ENCODE measurements around the gene IFITM1.

Gene IFITM1

DNA sequence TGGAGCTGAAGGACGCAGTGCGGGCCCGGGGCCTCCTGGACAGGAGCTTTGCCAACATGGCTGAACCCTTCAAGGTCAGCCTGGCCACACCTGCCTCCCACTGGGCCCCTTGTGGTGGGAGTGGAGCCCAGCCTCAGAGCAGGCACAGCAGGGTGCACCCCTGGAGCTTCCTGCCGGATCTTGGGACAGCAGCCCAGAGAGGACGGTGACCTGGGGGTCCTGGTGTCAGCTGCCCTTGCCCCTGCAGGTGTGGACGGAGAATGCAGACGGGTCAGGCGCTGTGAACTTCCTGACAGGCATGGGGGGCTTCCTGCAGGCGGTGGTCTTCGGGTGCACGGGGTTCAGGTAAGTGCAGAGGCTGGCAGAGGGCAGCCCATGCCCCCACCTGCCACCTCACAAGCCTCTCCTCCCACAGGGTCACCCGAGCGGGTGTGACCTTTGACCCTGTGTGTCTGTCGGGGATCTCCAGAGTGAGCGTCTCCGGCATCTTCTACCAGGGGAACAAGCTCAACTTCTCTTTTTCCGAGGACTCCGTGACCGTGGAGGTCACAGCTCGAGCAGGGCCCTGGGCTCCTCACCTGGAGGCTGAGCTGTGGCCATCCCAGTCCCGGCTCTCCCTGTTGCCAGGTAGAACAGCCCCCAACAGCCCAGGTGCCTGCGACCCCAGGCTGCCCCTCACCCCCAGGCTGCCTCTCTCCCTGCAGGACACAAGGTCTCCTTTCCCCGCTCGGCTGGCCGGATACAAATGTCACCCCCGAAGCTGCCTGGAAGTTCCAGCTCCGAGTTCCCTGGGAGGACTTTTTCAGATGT, 19.8 kb upstream of the IFITM1 start:
- no peak for DNase-seq

DNA sequence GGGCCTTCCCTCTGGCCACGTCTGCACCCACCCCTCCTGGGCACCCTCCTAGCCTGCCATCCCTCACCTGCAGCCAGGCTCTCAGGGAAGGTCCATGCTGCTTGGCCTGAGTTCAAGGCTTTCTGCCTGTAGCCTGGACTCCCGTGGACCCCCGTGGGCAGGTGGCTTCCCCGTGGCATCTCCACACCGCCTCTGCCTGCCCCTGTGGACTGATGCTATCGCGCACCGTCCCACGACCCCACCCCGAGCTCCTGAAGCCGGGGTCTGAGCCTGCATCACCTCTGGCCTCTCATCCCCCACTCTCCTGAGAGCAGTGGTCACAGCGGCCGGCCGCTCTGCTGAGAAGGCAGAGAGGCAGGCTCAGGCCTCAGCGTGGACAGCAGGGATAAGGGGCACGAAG, 19.1 kb upstream of the IFITM1 start:
- no peak for DNase-seq

DNA sequence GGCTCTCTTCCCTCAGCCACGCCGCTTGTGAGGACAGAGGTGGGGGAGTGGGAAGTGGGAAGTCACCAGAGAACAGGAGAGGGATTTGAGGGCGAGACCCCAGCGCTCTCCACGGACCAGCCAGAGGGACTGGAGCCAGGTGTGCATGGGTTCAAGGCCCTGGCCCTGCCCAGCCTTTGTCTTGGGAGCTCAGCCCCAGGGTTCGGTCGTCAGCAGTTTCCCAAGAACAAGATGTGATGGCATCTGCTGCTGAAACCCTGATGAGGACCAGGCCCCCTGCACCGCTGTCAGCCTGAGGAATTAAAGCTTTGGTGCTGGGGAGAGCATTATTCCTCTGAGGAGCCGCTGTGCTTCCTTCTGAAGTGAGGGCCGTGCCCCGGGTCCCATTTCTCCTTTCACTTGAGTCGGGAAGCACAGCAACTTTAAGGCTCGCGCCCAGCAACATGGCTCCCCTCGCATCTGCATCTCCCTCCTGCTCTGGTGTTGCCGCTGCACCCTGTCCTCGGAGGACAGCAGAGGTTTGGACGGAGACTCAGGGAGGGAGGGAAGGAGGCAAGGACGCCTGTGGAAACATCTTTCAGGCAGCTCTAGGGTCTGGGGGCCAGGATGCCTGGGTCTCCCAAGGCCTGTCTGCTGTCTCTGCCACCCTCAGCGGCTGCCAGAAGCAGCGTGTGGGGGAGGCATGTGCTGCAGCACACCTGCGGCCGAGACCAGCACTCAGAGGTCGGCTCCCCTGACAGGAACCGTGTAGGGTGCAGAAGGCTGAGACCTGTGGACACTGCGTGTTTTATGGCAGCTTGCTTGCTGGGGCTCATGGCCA, 18.3 kb upstream of the IFITM1 start:
- no peak for DNase-seq

DNA sequence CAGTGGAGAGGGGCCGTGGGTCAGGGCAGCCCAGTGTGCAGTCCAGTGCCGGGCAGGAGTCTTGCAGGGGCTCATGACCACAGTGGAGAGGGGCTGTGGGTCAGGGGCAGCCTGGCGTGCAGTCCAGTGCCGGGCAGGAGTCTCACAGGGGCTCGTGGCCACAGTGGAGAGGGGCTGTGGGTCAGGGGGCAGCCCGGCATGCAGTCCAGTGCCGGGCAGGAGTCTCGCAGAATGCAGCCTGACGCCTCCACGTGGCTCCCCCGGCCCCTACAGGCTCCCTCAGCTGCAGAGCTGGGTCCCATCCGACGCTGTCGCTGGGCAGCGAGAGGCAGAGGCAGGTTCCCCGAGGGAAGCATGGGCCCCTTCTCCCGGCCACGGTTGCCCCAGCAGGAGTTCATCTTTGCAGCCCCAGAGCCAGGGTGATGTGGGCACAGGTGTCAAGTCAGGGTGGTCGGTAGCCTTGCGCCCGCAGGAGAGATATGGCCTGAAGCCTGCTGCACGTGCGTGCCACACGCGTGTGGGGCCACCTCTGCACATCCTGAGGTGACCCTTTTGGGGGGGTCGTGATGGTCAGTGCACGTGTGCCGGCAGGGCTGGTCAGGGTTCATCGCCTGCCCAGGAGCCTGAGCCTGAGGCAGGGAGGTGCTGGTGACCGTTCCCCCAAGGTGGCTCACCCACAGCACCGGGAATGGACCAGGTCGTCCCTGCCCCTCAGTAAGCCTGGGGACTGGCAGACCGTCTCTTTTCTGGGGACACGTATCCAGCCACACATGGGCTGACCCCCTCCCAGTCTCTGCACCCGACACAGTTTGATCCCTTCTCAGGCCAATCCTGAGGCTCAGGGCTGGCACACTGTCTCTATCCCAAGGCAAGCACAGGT, 17.4 kb upstream of the IFITM1 start:
- DNase-seq = no peak

DNA sequence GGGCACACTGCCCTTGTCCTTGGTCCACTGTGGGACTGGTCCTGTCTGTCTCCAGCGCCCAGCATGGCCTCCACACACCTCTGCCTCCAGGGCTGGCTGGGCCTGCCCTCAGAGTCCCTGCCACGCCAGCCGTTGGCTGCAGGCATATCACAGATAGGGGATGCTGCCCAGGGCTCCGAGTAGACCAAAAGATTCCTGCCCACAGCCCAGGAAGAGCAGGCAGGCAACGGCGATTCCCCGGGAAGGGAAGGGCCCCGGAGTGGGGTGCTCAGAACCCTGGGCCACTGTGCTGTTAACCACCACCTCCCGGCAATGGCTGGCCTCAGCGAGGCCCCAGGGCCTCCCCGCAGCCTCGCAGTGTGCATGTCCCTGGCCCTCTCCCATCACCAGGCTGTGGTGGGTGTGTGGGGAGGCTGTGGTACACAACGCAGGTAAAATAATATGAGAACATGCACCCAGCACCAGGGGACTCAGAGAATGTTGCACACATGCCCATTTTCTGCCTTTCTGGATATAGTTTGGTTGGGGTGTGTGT, 16.7 kb upstream of the IFITM1 start:
- DNase-seq = no peak

DNA sequence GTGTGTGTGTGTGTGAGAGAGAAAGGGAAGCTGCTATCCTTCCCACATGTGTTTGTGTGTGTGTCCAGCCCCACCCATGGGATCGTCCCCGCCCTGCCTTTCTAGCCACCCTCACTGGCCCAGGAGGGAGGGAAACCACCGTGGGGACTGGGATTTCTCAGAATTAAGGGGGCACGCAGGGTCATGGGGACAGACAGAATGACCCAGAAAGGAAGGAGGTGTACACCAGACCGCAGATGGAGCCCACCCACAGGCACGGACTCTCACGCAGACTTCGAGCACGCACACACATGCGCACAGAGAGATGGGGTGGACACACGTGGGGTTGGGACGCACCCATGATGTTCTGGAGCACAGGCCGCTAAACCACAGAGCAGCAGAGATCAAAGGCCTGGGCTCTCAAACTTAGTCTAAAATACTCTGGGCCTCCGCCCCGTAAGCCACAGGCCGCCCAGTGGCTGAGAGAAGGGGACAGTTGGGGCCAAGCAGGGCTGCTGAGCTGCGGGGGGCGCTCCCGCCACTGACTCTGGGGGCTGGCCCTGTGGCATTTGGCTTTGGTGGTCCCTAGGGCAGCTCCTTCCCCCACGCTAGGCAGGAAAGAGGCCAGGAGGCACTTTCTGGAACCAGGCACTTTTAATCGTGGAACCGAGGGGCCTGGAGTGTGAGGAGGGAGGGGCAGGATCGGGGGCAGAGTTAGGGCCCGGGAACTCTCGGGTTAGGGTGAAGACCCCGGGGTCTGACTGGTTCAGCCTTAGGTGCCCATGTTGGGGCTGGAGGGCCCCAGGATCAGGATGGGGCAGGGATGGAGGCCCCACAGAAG, 16.0 kb upstream of the IFITM1 start:
- no peak for DNase-seq

DNA sequence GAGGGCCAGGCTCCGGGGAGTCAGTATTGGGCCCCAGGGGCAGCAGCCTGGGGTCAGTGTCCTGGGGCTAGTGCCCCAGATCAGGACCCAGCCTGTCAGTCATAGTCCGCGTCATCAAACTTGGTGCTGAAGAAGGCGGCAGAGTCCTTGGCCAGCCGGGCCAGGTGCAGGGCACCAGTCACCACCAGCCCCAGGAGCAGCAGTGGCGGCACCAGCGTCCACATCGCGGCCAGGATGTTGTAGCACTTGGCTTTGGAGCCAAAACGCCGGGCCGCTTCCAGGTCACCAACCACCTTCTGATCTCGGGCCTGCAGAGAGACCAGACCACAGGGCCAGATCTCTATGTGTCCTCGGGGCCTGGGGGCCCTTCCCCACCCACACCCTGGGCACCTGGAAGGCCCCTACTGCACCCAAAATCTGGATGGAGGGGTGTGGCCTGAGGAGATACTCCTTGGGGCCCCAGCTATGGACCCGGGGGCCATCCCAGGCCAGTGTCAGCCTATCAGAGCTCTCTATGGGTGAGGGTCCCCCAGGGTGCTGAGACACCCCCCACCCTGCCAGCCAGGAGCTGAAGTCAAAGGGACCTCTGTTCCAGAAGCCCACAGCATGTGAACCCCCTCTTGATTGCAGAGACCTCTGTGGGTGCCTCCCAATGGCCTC, 15.3 kb upstream of the IFITM1 start:
- DNase-seq = no peak

DNA sequence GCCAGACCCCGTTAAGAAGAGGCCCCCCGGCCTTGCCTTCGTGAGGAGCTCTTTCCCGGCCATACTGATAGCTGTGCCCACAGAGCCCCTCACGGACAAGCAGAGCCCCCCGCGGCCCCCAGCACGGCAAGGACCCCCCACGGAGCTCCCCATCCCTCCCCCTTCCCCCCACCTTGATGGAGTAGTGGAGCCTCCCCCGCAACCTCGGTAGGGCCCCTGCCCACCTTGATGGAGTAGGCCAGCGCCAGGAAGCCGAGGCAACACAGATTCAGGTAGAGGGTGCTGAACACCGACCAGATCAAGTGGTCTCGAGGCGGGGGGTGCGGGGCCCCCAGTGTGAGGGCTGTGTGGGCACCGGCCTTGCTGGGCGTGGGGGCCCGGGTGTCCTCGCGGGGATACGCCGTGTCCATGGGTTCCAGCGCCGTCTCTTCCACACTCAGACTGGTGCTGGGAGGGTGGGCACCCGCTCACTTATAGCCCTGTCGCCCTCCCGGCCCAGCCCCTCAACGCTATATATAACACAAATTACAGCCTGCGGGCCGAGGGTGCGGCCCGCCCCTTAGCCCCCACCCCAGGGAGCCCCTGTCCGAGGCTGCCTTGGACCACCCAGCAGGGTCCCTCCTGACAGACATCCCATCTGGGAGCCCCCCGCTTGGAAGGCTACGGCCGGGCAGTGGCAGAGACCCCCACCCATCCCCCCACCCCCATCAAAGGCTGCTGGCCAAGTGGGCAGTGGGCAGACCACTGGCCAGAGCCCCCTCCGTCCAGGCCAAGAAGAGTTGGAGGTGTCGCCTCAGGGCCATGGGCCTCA, 14.6 kb upstream of the IFITM1 start, which contains the start of gene IFITM5:
Gene IFITM5 (minus strand): TSS at position 446 of the 811 bp plus-strand sequence. CDS start 36 bp downstream, at position 410.
- no peak for DNase-seq

DNA sequence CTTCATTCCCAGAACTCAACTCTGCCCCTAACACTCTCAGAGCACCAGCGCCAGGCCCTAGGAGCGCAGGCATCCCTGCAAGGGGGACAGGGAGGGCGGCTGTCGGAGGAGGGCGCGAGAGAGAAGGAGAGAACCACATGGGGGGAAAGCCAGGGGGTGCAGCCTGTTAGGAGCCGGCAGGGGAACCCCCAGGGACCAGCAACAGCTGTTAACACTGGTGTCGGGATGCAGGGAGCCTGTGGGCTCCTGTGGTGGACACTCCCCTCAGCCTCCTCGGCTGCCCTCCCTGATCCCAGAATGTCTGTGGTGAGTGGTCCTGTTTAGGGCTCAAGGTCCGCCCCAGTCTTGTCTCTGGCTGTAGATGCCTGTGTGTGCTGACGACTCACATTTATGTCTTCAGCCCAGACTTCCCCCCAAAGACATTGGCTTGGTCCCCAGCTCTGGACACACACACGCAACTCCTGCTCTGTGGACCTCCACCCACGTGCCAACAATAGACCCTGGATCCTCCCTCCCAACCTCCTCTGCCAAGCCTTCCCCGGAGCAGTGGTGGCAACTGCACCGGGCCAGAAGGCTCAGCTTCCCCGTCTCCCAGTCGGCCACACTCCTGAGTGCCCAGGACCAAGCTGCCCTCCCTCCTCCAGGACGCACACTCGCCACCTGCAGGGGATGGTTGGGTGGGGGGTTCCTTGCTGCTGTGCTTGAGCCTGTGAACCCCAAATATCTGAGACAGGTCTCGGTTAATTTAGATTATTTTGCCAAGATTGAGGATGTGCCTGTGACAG, 13.7 kb upstream of the IFITM1 start:
- DNase-seq = no peak

DNA sequence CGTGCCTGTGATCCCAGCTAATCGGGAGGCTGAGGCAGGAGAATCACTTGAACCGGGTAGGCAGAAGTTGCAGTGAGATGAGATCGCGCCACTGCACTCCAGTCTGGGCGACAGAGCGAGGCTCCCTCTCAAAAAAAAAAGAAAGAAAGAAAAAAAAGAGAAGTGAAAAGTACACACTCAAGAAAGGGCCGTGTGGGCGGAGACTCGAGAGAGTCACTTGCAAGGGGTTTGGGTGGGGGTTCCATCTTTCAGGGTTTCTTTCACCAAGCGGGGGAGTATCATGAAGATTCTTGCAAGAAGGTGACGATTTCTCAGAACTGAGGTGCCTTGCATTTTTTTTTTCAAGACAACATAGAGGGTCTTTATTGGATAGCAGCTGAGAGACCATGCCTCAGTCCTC, 10.5 kb upstream of the IFITM1 start:
- DNase-seq = no peak

DNA sequence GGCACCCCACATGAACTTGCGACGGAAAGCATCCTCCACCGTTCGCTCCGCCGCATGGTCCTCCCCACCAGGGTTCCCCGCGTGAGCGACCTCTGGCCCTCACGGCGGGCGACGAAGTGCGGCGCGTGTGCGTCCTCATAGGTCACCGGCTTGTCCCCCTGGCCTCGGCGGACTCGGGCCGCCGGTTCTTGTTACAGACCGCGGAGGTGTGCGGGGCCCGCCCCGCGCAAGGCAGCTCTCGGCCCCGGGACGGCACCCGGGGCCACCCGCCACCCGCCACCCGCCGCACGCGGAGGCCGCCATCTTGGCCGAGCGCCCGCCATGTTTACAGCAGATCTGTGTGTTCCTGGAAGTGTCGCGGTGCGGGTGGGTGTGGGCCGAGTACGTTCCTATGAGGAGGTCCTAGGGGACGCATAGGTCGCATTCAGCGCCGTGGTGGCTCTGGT, 9.8 kb upstream of the IFITM1 start:
- no peak for DNase-seq

DNA sequence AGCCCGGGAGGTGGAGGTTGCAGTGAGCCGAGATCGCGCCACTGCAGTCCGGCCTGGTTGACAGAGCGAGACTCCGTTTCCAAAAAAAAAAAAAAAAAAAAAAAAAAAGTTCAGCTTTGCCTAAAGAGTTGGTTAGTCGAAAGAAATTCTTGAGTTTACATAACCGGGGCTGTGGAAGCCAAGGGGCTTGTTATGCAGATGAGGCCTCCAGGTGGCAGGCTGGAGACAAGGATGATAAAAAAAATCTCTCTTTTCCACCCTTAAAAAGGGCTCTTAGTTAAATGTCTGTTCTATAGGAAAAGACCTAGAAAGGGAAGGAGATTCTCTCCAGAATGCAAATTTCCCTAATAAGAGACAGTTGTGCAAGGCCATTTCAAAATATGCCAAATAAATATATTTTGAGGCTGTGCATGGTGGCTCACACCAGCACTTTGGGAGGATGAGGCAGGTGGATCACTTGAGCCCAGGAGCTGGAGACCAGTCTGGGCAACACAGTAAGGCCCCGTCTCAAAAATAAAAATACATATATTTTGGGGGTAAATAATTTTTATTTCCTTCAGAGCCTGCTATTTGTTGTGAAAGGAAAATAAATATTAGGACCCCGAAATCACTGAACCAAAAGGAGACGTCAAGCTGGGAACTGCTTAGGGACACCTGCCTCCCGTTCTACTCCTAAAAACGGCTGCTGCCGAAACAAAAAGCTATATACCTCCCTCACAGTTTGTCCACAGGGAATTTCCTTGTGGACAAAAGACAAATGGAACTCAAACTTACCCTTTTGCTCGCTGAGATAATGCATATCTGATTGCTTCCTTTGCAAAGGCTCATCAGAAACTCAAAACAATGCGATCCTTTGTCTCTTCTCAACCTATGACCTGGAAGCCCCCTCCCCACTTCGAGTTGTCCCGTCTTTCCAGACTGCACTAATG, 8.7 kb upstream of the IFITM1 start:
- DNase-seq = peak in 17 of 56 donors; percentile 6 to 67 (median 17)

DNA sequence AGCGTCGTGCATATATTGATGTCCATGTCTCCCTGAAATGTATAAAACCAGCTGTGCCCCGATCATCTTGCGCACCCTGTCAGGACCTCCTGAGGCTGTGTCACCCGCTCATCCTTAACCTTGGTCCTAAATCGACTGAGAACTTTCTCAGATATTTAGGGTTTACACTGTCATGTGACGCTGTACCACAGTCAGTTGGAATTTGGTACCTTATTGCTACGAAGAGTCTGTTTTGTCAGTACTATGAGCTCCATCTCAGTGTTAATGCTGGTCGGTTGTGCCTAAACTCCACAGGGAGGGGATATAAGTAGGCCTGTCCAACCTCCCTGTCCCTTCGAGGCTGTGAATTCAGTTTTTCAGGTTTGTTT, 8.0 kb upstream of the IFITM1 start:
- DNase-seq = no peak

DNA sequence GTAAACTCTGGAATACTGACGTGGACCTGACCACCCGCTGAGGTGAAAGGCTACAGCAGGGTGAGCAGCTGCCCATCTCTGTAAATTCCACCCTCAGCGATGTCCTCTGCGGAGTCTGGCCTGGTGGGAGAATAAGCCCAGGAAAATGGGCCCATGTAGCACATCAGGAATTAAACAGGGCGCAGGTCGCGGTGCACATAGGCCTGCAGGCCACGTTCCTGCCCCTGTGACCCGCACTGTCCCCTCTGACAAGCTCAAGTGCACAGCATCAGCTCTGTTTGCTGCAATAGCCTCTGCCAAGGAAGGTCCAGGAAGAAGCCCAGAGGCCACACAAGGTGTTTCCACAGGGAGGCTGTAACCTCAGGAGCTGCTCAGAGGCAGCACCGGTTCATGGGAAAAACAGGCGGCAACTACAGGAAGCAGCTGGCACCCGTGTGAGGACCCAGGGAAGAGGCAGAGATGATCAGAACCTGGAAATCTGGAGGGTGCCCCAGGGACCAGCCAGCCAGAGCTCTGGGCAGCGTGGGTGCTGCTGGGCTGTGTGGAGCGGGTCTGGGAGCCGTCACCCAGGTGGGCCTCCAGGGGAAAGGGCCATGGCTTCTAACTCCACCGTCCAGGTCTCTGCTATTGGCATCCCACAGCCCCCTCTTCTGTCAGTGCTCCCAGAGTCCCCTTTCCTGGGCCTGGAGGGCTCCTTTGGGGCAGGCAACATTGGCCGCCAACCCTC, 7.0 kb upstream of the IFITM1 start:
- no peak for DNase-seq

DNA sequence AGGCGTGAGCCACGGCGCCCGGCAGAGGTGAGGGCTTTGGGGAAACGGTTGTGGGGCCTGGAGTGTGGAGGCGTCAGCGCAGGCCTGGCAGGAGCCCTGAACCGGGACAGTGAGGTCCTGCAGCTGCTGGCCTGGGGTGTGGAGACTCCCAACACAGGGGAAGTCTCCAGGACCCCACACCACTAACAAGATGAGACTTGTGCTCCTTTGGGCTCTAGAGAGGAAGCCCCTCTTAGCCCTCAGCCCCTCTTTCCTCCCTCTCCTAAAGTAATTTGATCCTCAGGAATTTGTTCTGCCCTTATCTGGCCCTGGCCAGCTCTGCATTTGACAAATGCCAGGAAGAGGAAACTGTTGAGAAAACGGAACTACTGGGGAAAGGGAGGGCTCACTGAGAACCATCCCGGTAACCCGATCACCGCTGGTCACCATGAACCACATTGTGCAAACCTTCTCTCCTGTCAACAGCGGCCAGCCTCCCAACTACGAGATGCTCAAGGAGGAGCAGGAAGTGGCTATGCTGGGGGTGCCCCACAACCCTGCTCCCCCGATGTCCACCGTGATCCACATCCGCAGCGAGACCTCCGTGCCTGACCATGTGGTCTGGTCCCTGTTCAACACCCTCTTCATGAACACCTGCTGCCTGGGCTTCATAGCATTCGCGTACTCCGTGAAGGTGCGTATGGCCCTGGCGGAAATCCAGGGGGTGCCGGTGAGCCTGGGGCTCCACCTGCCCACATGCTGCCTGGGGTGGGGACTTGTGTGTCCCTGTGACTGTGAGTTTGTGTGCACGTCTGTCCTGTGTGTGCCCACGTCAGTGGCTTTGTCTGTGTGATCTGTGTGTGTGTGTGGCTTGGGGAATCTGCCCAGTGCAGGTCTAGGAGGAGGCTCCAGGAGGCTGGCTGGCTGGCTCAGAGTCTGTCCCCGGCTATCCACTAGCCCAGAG, 5.8 kb upstream of the IFITM1 start, which contains the start of gene IFITM2:
Gene IFITM2 (plus strand): TSS at position 51 of the 943 bp plus-strand sequence. CDS start 377 bp downstream, at position 428.
- peak in 3 of 56 donors; percentile 11 to 12 (median 12) for DNase-seq
